Hepatic stellate cell (primary cell): ENCODE measurements around the gene NTN4.
"Not testable (repeated sequence)": the region's sequence is repeated elsewhere in the genome, so short reads cannot be mapped to it uniquely, and the experiment has no call there.

Experiments
- DNase-seq: peaks from one replicate; pipeline ENCODE4 v3.0.0; 2011; ENCODE audit warnings: low spot score

Gene NTN4

GRCh38 chr12:95709152-95709551, 81.4 kb downstream of the NTN4 start:
- no peak for DNase-seq

GRCh38 chr12:95705143-95705542, 85.4 kb downstream of the NTN4 start:
- no peak for DNase-seq

- no peak for DNase-seq
Measured at GRCh38 chr12:95703986-95704385, 86.6 kb downstream of the NTN4 start.

GRCh38 chr12:95701722-95702418, 88.7 kb downstream of the NTN4 start:
- DNase-seq, result no peak

GRCh38 chr12:95701275-95701674, 89.3 kb downstream of the NTN4 start:
- no peak for DNase-seq

GRCh38 chr12:95700316-95700785, 90.2 kb downstream of the NTN4 start:
- peak; percentile 47 for DNase-seq

- no peak for DNase-seq
Measured at GRCh38 chr12:95699579-95699978, 91.0 kb downstream of the NTN4 start.

- peak; percentile 17 for DNase-seq
Measured at GRCh38 chr12:95694136-95694535, 96.4 kb downstream of the NTN4 start.

GRCh38 chr12:95693689-95694088, 96.9 kb downstream of the NTN4 start:
- no peak for DNase-seq

GRCh38 chr12:95690861-95691635, 99.5 kb downstream of the NTN4 start:
- DNase-seq, result no peak

- no peak for DNase-seq
Measured at GRCh38 chr12:95687937-95688336, 102.6 kb downstream of the NTN4 start.

GRCh38 chr12:95683418-95683817, 107.1 kb downstream of the NTN4 start:
- no peak for DNase-seq

- no peak for DNase-seq
Measured at GRCh38 chr12:95681210-95681765, 109.3 kb downstream of the NTN4 start.

GRCh38 chr12:95678684-95679083, 111.9 kb downstream of the NTN4 start:
- DNase-seq, result no peak

GRCh38 chr12:95677782-95678181, 112.8 kb downstream of the NTN4 start:
- not testable (repeated sequence) for DNase-seq

- peak; percentile 26 for DNase-seq
Measured at GRCh38 chr12:95674631-95675030, 115.9 kb downstream of the NTN4 start.

- no peak for DNase-seq
Measured at GRCh38 chr12:95674163-95674562, 116.4 kb downstream of the NTN4 start.

GRCh38 chr12:95673576-95673975, 117.0 kb downstream of the NTN4 start:
- no peak for DNase-seq

- DNase-seq, result no peak
Measured at GRCh38 chr12:95672166-95672565, 118.4 kb downstream of the NTN4 start.

- DNase-seq, result no peak
Measured at GRCh38 chr12:95671265-95671664, 119.3 kb downstream of the NTN4 start.

GRCh38 chr12:95663525-95663924, 127.0 kb downstream of the NTN4 start:
- no peak for DNase-seq

GRCh38 chr12:95661360-95661759, 129.2 kb downstream of the NTN4 start:
- no peak for DNase-seq

- no peak for DNase-seq
Measured at GRCh38 chr12:95658386-95658785, 132.2 kb downstream of the NTN4 start.
